Neuron (in vitro differentiated cells): Measurements from ENCODE around the gene LSR.
"Not testable (repeated sequence)": the region's sequence is repeated elsewhere in the genome, so short reads cannot be mapped to it uniquely, and the experiment has no call there.

Experiments used
- H2AFZ ChIP-seq: one replicate; pipeline ENCODE4 v1.6.1; 2013; ENCODE audit warnings: low read depth, mild to moderate bottlenecking, inconsistent platforms, low read length, moderate library complexity
- H3K27me3 ChIP-seq: one replicate; pipeline ENCODE4 v1.6.1; 2013; ENCODE audit warnings: low read length; ENCODE audit not compliant: insufficient read depth
- H3K36me3 ChIP-seq: one replicate; pipeline ENCODE4 v1.6.1; 2013; ENCODE audit warnings: low read length; ENCODE audit not compliant: insufficient read depth
- H3K4me1 ChIP-seq: one replicate; pipeline ENCODE4 v1.6.1; 2013; ENCODE audit warnings: low read length; ENCODE audit not compliant: insufficient read depth
- H3K4me3 ChIP-seq: 2 replicates; pipeline ENCODE4 v1.5.1; 2013; ENCODE audit warnings: mild to moderate bottlenecking, low read length, moderate library complexity
- H3K9me3 ChIP-seq: one replicate; pipeline ENCODE4 v1.6.1; 2013; ENCODE audit warnings: low read length

Gene LSR

DNA sequence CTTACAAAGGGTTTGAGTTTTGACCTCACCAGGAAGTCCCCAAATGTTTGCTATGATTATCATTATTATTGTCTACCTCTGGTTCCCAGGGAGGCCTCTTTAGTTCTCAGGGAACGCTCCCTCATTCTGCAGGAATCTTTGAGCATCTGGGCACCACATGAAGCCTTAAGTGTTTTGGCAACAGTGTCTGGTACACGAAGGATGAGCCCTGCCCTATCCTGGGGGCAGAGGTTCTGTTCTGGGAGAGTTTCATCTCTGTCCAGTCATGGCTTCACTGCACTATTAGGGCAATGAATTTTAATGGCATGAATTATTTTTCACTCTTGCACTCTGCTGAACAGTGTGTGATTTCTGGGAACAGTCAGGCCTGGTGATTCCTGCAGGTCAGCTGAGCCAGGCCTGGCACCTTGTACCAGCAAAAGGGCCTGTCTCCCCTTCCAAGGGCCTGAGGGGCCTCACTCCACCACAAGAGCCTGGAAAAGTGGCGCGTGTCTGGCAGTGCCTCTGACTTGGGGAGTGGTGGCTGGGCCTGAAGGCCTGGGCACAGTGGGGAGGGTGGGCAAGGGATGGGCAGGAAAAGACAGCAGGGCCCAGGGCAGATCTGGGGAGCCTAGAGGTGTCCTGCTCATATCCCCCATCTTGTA, 24.8 kb upstream of the LSR start:
- H2AFZ ChIP-seq, result no peak overlapping the region
- peaks cover 3% of the 10 kb centered on the region for H3K9me3 ChIP-seq
- no peaks in the 10 kb centered on the region for H3K36me3 ChIP-seq
- peaks cover 5% of the 10 kb centered on the region for H3K4me1 ChIP-seq
- no peaks in the 10 kb centered on the region for H3K27me3 ChIP-seq
- H3K4me3 ChIP-seq, result no peak overlapping the region

DNA sequence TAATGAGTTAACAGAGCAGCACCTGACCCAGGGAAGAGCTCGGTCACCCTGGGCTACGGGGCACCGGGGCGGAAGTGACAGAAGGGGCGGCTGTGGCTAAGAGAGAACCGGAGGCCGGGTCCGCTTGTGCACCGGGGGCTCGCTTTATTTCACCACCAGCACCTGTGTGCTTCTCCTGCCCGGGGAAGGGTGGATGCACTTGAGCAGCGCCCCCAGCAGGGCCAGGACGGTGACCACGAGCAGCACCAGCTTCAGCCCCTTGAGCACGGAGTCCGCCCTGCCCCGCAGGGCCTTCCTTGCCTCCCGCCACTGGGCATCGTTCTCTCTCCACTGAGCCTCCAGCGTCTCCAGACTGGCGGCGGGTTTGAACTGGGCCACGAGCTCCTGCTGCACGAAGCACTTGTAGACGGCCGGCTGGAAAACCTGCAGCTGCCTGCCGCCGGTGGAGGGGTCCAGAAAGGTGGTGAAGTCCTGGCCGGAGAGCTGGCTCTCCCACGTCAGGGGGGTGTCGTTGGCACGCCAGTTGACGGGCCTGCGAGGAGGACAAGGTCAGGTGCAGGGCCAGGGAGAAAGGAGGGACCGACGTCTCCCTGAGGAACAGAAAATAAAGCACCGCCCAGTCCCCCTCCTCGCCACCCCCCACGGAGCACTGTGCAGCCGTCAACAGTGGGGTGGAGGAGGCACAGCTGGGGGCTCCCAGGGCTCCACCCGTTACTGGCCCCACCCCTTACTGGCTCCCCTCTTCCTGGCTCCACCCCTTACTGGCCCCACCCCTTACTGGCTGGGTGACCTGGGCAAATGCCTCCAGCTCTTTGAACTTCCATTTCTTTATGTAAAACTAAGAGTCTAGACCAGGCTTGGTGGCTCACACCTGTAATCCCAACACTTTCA, 23.9 kb upstream of the LSR start:
- no peak overlapping the region for H3K4me3 ChIP-seq
- H3K4me1 ChIP-seq, result peaks cover 5% of the 10 kb centered on the region
- H2AFZ ChIP-seq, result no peak overlapping the region
- peaks cover 3% of the 10 kb centered on the region for H3K9me3 ChIP-seq
- H3K27me3 ChIP-seq, result no peaks in the 10 kb centered on the region
- no peaks in the 10 kb centered on the region for H3K36me3 ChIP-seq

DNA sequence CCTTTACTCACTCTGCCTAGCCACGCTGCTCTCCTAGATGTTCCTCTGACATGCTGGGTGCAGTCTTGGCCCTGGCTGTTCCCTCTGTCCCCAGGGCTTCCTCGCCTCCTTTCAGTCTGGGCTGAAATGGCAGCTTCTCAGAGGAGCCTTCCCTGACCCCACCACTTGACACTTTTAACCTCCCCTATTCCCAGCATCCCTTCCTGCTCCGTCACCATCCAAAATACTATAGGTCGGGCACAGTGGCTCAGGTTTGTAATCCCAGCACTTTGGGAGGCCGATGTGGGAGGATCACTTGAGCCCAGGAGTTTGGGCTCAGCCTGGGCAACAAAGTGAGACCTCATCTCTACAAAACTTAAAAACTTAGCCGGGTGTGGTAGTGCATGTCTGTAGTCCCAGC, 22.9 kb upstream of the LSR start:
- Histone ChIP-seq H3K4me3 (no peak overlapping the region), H3K36me3 (no peaks in the 10 kb centered on the region), H3K27me3 (no peaks in the 10 kb centered on the region), H3K9me3 (peaks cover 3% of the 10 kb centered on the region), H2AFZ (no peak overlapping the region), H3K4me1 (peaks cover 5% of the 10 kb centered on the region)

DNA sequence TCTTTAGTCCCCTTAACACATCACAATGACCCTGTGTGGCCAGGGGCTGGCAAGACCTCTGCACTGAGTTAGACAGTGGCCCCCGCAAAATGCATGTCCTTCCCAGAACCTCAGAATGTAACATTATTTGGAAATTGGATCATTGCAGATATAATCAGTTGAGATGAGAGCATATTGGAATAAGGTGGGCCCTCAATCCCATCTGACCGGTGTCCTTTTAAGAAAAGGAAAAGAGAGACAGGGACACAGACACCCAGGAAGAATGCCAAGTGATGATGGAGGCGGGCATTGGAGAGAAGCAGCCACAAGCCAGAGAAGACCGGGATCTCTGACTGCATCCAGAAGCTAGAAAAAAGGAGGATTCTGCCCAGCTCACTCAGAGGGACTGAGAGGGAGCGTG, 22.1 kb upstream of the LSR start:
- H3K27me3 ChIP-seq, result no peaks in the 10 kb centered on the region
- no peak overlapping the region for H3K4me3 ChIP-seq
- no peak overlapping the region for H2AFZ ChIP-seq
- H3K4me1 ChIP-seq, result peaks cover 5% of the 10 kb centered on the region
- no peaks in the 10 kb centered on the region for H3K36me3 ChIP-seq
- peaks cover 3% of the 10 kb centered on the region for H3K9me3 ChIP-seq

DNA sequence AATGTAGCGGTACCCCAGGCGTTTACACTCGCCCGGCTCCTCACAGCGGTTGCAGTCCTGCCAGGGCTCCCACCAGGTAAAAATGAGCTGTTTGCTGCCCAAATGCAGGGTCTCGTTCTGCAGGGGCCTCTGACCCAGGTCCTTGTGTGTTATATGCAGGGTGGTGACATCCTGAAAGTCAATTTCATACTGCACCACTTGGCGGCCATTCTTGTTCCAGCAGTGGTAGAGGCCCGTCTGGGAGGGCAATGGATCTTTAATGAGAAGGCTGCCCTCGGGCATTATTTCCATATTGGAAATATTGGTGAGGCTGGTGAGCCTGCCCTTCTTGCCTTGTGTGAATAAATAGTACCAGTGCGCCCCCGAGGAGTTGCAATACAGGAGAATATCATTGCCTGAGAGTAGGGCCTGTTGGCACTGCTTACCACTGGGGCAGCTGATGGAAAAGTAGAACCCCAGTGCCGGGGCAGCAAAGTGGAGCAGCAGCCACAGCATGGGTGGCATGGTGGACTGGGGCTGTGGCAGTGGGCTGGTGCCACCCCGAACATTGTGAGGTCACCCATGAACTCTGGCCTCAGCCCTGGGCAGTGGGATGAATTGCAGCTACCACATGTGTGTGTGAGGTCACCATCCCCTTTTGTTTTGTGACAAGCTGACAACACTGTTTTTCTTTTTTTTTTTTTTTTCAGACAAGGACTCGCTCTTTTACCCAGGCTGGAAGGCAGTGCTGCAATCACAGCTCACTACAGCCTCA, 20.4 kb upstream of the LSR start, which contains the start of gene FAM187B:
Gene FAM187B (minus strand): TSS at position 563 of the 754 bp plus-strand sequence. CDS start 59 bp downstream, at position 504.
- peaks cover 5% of the 10 kb centered on the region for H3K4me1 ChIP-seq

DNA sequence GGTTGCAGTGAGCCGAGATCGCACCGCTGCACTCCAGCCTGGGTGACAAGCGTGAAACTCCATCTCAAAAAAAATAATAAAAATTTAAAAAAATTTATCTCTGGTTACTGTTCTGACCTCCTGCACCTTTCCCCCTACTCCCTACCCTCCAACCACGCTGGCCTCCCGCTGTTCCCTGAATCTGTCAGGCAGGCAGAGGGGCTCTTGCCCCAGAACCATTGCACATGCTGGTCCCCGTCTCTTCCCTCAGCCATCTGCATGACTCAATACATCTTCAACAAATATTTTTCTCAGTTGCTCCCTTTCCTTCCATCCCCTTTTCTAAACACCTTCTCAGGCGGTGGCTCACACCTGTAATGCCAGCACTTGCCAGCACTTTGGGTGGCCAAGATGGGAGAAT, 19.2 kb upstream of the LSR start:
- Histone ChIP-seq H3K4me3 (no peak overlapping the region), H2AFZ (no peak overlapping the region), H3K4me1 (peaks cover 5% of the 10 kb centered on the region), H3K36me3 (no peaks in the 10 kb centered on the region), H3K9me3 (no peaks in the 10 kb centered on the region), H3K27me3 (no peaks in the 10 kb centered on the region)

More for the DNA sequence above, 20.4 kb upstream of the LSR start, which contains the start of gene FAM187B:
- Histone ChIP-seq H3K9me3 (peaks cover under 1% of the 10 kb centered on the region), H3K4me3 (no peak within 1 kb of the TSS), H3K36me3 (no peaks in the 10 kb centered on the region), H2AFZ (no peak within 1 kb of the TSS), H3K27me3 (no peaks in the 10 kb centered on the region)

DNA sequence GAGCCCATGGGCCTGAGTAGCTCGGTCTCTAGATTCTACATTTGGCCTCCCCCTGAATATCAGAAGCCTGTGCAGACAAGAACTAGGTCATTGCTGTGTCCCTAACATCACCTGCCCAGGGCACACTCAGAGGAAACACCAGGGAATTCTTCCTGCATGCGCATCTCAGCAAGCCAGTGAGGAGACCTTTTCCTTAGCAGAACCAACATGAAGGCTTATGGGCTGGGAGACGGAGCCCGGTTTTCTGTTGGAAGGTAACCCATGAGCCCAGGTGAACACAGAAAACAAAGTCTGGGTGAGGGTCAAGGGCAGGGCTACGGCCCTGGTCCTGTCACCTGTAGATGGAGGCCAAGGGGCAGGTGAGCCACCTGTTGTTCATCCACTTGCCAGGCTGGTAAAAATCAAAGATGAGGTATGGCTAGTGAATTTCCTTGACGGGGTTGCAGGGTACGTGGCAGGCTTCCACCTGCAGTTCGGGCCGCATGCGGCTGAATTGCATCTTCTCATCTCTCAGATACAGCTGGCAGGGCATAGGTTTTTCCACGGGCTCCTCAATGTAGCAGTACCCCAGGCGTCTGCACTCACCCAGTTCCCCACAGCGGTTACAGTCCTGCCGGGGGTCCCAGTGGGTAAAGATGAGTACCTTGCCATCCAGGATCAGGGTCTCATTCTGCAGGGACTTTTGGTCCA, 16.7 kb upstream of the LSR start:
- Histone ChIP-seq H2AFZ (no peak overlapping the region), H3K36me3 (no peaks in the 10 kb centered on the region), H3K9me3 (no peaks in the 10 kb centered on the region), H3K4me3 (no peak overlapping the region), H3K27me3 (no peaks in the 10 kb centered on the region), H3K4me1 (peaks cover 5% of the 10 kb centered on the region)

DNA sequence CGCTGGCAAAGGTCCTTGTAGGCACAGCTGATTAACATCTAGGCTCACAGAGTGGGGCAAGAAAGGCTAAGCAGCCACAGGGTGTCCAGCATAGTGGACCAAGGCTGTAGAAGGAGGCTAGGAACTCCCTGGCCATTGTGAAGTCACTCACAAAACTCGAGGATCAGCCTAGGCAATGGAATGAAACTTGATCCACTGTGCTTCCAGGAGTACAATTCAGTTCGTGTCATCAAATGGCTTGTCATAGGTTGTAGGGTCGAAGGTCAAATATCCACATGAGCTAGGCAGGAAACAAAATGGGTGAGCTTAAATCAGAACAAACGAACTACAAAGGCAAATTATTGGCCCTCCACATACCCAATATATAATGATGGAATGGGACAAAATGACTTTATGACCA, 15.9 kb upstream of the LSR start:
- no peaks in the 10 kb centered on the region for H3K9me3 ChIP-seq
- no peaks in the 10 kb centered on the region for H3K36me3 ChIP-seq
- peaks cover 5% of the 10 kb centered on the region for H3K4me1 ChIP-seq
- no peak overlapping the region for H3K4me3 ChIP-seq
- H3K27me3 ChIP-seq, result no peaks in the 10 kb centered on the region
- no peak overlapping the region for H2AFZ ChIP-seq

DNA sequence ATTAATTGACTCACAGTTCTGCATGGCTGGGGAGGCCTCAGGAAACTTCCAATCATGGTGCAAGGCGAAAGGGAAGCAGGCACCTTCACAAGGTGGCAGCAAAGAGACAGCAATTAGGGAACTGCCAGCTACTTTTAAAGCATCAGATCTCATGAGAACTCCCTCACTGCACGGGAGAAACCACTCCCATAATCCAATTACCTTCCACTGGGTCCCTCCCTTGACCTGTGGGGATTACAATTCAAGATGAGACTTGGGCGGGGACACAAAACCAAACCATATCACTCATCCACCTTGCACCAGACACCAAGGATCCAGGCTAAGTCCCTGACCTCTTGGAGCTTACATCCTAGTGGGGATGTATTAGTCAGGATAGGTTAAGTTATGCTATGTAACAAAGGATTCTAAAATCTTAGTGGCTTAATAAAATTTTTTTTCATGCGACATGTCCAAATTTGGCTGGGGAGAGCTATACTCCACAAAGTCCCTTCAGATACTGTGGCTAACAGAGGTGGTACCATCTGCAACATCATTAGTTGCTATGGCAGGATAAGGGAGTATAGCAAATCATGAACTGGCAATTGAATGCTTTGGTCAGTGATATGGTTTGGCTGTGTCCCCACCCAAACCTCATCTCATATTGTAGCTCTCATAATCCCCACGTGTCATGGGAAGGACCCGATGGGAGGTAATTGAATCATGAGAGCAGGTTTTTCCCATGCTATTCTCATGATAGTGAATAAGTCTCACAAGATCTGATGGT, 12.0 kb upstream of the LSR start:
- H3K36me3 ChIP-seq, result no peaks in the 10 kb centered on the region
- no peaks in the 10 kb centered on the region for H3K9me3 ChIP-seq
- no peaks in the 10 kb centered on the region for H3K4me1 ChIP-seq
- no peak overlapping the region for H2AFZ ChIP-seq
- no peak overlapping the region for H3K4me3 ChIP-seq
- H3K27me3 ChIP-seq, result no peaks in the 10 kb centered on the region

DNA sequence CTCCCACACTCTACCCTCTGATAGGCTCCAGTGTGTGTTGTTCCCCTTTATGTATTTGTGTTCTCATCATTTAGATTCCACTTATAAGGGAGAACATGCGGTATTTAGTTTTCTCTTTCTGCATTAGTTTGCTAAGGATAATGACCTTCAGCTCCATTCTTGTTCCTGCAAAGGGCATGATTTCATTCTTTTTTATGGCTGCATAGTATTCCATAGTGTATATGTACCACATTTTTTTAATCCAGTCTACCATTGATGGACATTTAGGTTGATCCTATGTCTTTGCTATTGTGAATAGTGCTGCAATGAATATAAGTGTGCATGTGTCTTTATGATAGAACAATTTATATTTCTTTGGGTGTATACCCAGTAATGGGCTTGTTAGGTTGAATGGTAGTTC, 9.2 kb upstream of the LSR start:
- H3K4me3 ChIP-seq, H3K36me3 ChIP-seq, H3K27me3 ChIP-seq, H3K9me3 ChIP-seq, H3K4me1 ChIP-seq, H2AFZ ChIP-seq: not testable (repeated sequence)

DNA sequence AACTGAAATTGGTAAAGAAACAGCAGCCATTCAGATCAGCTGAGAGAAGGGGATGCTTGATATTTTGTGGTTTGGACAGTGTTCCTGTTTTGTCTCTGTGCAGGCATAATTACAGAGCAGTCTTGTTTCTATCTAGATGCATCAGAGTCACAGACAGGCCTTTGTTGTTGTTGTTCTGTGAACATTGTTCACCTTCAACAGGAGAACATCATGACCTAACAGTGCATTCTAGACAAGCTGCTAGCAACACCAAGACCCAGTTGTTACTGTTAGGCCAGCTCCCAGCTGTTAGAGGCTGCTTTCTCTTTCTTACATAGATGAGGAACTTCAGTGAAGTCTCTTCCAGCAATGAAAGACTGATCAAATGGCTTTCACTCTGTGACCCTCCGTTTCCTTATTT, 8.5 kb upstream of the LSR start:
- Histone ChIP-seq H3K4me3 (no peak overlapping the region), H2AFZ (no peak overlapping the region), H3K27me3 (no peaks in the 10 kb centered on the region), H3K36me3 (no peaks in the 10 kb centered on the region), H3K4me1 (no peaks in the 10 kb centered on the region), H3K9me3 (no peaks in the 10 kb centered on the region)

DNA sequence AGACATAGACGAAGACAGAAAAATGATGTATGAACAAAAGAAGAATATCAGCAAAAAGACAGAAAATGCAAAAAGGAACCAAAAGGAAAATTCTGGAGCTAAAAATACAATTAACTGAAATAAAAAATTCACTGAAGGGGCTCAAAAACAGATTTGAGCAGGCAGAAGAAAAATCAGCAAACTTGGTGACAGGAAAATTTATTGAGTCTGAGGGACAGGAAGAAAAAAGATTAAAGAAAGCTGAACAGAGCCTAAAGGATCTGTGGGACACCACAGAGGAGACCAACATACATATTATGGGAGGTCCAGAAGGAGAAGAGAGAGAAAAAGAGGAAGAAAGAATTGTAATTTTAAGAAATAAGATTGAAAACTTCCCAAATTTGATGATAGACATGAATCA, 7.4 kb upstream of the LSR start:
- H3K27me3 ChIP-seq, result peaks cover 6% of the 10 kb centered on the region
- H2AFZ ChIP-seq, result no peak overlapping the region
- H3K9me3 ChIP-seq, result no peaks in the 10 kb centered on the region
- no peaks in the 10 kb centered on the region for H3K4me1 ChIP-seq
- no peak overlapping the region for H3K4me3 ChIP-seq
- no peaks in the 10 kb centered on the region for H3K36me3 ChIP-seq
